ENCODE results near the gene PCBP2. TPM values are rescaled to one million over a fixed set of nuclear protein-coding genes. Genes with fewer than 3 reads are reported as not detected.

Gene PCBP2
- polyA plus RNA-seq, 1 donor from 2014 or later, result 242 TPM

DNA sequence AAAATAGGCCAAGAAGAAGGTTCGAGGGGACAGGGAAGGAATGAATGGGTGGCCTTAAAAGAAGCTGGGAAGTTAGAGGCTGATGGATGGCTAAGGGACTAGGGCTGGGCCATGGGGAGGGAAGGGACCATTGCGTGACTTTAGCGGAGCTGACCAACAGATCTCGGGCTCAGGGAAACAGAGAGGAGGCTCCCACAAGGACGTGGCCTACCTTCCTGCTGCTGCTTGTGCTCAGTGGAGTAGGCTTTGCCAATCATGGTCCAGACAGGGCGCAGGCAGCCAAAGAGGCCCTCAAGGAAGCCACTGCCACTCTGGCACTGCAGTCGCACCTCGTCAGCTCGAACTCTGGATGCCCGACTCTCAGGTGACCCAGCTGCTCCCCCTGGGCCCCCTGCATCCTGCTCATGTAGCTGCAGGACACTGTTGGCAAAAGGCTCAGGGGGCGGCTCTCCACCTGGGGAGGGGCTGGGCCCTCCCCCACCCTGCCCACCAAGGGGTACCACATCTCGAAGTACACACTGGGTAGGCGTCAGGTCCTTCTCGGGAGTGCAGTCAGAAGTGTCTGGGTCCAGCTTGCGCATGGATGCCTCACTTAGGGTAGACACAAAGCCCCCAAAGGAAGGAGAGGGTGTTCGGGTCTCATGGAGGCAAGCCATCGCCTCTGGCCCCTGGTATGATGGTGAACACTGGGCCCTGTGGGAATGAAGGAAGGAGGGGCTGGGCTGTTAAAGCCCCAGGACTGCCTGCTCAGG, 35.0 kb downstream of the PCBP2 start:
- Histone ChIP-seq H3K9me2 (ENCODE audit: insufficient read depth, low read length) (no peaks in the 10 kb centered on the region), H3K36me3 (ENCODE audit: insufficient read depth, low read length) (no peaks in the 10 kb centered on the region), H3K4me3 (ENCODE audit: low read length) (no peak overlapping the region), H3K27me3 (ENCODE audit: insufficient read depth, low read depth, low read length) (no peaks in the 10 kb centered on the region), H3F3A (ENCODE audit: insufficient read depth, low read length, poor library complexity, severe bottlenecking) (no peaks in the 10 kb centered on the region), H3K79me2 (replicated peaks; ENCODE audit: insufficient read depth, low read length) (peaks cover 23% of the 10 kb centered on the region), H3K9ac (ENCODE audit: low read length) (no peak overlapping the region), H3K4me2 (ENCODE audit: low read length) (no peak overlapping the region), H2AFZ (ENCODE audit: low read depth, low read length) (no peak overlapping the region), H4K20me1 (ENCODE audit: insufficient read depth) (peaks cover 7% of the 10 kb centered on the region), H3K27ac (ENCODE audit: low read length) (no peak overlapping the region), H3K9me3 (ENCODE audit: low read length) (no peaks in the 10 kb centered on the region)
- TF ChIP-seq, protein P1, sequence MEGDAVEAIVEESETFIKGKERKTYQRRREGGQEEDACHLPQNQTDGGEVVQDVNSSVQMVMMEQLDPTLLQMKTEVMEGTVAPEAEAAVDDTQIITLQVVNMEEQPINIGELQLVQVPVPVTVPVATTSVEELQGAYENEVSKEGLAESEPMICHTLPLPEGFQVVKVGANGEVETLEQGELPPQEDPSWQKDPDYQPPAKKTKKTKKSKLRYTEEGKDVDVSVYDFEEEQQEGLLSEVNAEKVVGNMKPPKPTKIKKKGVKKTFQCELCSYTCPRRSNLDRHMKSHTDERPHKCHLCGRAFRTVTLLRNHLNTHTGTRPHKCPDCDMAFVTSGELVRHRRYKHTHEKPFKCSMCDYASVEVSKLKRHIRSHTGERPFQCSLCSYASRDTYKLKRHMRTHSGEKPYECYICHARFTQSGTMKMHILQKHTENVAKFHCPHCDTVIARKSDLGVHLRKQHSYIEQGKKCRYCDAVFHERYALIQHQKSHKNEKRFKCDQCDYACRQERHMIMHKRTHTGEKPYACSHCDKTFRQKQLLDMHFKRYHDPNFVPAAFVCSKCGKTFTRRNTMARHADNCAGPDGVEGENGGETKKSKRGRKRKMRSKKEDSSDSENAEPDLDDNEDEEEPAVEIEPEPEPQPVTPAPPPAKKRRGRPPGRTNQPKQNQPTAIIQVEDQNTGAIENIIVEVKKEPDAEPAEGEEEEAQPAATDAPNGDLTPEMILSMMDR (IDR thresholded peaks at IDR 0.05; ENCODE audit: poor library complexity, severe bottlenecking), result no peak
- TF ChIP-seq RAD21 (conservative IDR thresholded peaks at IDR 0.05), result no peak
- TF ChIP-seq, protein P2, sequence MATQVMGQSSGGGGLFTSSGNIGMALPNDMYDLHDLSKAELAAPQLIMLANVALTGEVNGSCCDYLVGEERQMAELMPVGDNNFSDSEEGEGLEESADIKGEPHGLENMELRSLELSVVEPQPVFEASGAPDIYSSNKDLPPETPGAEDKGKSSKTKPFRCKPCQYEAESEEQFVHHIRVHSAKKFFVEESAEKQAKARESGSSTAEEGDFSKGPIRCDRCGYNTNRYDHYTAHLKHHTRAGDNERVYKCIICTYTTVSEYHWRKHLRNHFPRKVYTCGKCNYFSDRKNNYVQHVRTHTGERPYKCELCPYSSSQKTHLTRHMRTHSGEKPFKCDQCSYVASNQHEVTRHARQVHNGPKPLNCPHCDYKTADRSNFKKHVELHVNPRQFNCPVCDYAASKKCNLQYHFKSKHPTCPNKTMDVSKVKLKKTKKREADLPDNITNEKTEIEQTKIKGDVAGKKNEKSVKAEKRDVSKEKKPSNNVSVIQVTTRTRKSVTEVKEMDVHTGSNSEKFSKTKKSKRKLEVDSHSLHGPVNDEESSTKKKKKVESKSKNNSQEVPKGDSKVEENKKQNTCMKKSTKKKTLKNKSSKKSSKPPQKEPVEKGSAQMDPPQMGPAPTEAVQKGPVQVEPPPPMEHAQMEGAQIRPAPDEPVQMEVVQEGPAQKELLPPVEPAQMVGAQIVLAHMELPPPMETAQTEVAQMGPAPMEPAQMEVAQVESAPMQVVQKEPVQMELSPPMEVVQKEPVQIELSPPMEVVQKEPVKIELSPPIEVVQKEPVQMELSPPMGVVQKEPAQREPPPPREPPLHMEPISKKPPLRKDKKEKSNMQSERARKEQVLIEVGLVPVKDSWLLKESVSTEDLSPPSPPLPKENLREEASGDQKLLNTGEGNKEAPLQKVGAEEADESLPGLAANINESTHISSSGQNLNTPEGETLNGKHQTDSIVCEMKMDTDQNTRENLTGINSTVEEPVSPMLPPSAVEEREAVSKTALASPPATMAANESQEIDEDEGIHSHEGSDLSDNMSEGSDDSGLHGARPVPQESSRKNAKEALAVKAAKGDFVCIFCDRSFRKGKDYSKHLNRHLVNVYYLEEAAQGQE (IDR thresholded peaks at IDR 0.05; ENCODE audit: borderline replicate concordance), result no peak
- TF ChIP-seq POLR2AphosphoS5 (IDR thresholded peaks at IDR 0.05), result no peak
- no peak for TF ChIP-seq SMC3 (conservative IDR thresholded peaks at IDR 0.05; ENCODE audit: poor library complexity)
- TF ChIP-seq EZH2 (IDR thresholded peaks at IDR 0.05; ENCODE audit: borderline replicate concordance, insufficient read depth, low read length, poor library complexity, severe bottlenecking), result no peak
- TF ChIP-seq EP300 (conservative IDR thresholded peaks at IDR 0.05; ENCODE audit: poor library complexity, severe bottlenecking), result no peak

DNA sequence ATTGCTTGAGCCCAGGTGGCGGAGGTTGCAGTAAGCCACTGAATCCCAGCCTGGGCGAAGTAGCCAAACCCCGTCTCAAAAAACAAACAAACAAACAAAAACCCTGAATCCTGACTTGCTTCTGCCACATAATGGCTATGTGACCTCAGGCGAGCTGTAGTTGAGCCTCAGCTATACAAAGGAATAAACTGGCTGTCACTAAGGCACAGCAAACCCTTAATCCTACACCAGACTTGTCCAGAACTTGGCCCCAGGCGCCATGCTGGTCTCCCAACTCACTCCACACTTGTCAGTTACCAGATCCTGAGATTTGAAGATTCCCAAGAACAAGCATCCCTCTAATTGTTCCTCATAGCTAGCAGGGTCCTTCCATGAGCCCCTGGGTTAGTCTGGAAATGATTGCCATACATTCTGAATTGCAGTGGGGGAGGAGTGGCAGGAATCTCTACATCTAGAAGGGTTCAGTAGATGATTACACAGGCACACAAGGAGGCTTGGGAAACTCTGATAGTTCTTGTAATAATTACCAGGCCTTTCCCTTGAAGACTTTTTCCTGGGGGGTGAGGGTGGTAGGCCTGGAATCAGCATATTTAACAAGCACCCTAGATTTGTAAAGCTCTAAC, 37.5 kb downstream of the PCBP2 start:
- Histone ChIP-seq H3K27me3 (ENCODE audit: insufficient read depth, low read depth, low read length) (no peaks in the 10 kb centered on the region), H3K36me3 (ENCODE audit: insufficient read depth, low read length) (no peaks in the 10 kb centered on the region), H3K4me2 (ENCODE audit: low read length) (no peak overlapping the region), H3K79me2 (replicated peaks; ENCODE audit: insufficient read depth, low read length) (peaks cover 34% of the 10 kb centered on the region), H2AFZ (ENCODE audit: low read depth, low read length) (no peak overlapping the region), H4K20me1 (ENCODE audit: insufficient read depth) (peaks cover 7% of the 10 kb centered on the region), H3K4me3 (ENCODE audit: low read length) (no peak overlapping the region), H3K9ac (ENCODE audit: low read length) (no peak overlapping the region), H3F3A (ENCODE audit: insufficient read depth, low read length, poor library complexity, severe bottlenecking) (no peaks in the 10 kb centered on the region), H3K9me2 (ENCODE audit: insufficient read depth, low read length) (no peaks in the 10 kb centered on the region), H3K9me3 (ENCODE audit: low read length) (no peaks in the 10 kb centered on the region), H3K27ac (ENCODE audit: low read length) (no peak overlapping the region)
- TF ChIP-seq, protein P2 (IDR thresholded peaks at IDR 0.05; ENCODE audit: borderline replicate concordance), result no peak
- TF ChIP-seq MXI1 (conservative IDR thresholded peaks at IDR 0.05; ENCODE audit: poor library complexity, severe bottlenecking) (no peak), RAD21 (conservative IDR thresholded peaks at IDR 0.05) (no peak)
